SK-N-MC (cell line): ENCODE measurements around the gene CELF1.

Source experiments
- EZH2 ChIP-seq: fragments of 200-600 bp; sonication (generic); IDR thresholded peaks from one replicate; pipeline ENCODE4 v1.6.1; 2017; ENCODE audit warnings: antibody characterized with exemption
- POLR2AphosphoS5 ChIP-seq: IDR thresholded peaks from 2 replicates; pipeline ENCODE4 v1.6.1; 2012; ENCODE audit warnings: mild to moderate bottlenecking, low read depth, low read length, borderline replicate concordance

- TF ChIP-seq POLR2AphosphoS5 (no peak), EZH2 (no peak)
Measured at GRCh38 chr11:47532597-47533213, 20.2 kb downstream of the CELF1 start.
